Activated naive CD4-positive, alpha-beta T cell treated with anti-CD3 and anti-CD28 coated beads, Interleukin-2, amount 50 U/mL, for 16 hours (primary cell): Measurements from ENCODE around the gene ITGB1.

Experiments used
- DNase-seq: peaks from one replicate; pipeline ENCODE4 v3.0.0-alpha.2; 2020

ITGB1 gene

DNA sequence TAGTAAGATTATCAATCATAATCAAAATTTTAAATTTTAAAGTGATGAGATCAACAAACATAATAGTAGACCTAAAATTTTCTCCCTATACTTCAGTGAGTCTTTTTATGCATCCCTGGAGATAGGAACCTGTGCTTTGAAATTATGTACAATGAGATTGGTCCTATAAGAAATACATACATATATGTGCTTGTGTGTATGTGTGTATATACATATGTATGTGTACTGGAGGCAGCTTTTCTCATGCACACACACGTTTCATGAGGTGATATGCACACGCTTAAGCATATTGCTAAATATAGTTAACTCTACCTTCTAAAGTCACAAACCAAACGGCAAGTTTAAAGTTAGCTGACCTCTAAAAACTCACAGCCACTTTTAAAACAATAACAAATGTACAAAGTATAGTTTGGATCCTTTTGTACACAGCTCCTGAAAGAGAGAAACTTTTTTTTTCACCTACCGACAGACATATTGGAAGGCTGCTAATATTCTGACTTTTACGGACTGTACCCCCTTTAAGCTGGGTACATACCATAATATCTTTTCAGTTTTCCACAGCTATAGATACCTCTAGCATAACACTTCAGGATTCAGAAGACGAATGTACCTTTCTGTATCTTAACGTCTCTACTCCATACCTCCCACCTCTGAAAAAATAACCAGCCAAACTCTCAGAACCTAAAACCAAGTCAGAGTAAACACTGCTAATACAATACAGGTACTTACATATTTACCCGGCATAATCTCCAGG is 3.3 kb downstream of the ITGB1 start:
- no peak for DNase-seq

DNA sequence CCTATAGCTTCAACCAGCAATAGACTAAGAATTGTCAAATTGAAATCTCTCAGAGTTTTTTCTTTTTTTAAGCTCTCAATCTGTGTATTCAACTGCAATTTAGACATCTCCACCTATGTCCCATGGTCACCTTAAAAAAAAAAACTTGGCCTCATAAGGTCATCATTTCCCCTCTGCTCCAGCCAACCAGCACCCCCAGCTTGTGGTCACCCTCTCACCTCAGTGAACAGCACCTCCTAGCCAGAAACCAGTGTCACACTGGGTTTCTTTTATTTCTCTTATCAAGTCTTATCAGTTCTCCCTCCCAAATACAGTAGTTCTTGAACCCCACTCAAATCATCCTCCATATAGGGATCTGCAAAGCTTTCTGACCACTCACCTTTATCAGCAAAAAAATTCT is 4.0 kb downstream of the ITGB1 start:
- no peak for DNase-seq

- no peak for DNase-seq
Observed at GRCh38 chr10:32953277-32953927, 4.6 kb downstream of the ITGB1 start.

DNA sequence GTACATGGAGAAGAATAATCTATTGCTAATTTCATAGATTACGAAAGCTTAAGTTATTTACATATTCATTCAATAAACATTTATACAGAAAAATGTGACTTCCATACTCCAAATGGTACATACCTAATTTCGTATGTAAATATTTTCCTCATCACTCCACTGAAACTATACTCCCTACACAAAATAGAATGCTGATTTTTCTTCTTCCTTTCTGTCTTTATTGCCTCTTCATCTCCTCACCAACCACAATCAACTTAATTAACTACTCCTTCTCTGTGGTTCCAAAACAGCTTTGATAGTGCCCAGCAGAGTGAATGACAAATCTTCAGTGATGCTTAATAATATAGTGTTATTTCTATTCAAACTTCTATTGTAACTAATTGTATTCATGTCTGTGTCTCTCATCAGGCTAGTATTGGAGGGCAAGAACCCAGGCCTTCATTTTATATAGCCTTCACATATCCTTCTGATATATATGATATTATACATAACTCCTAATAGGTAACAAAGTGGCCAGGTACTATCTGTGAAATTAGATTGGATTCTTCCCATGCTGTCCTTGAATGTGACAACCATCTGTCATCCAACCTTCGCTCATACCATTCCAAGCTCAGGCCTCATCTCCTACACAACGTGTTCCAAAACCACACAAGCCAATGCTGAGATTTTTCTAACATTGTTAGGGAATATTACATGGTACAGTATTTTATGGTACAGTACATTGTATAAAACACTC is 5.3 kb downstream of the ITGB1 start:
- DNase-seq = no peak

DNA sequence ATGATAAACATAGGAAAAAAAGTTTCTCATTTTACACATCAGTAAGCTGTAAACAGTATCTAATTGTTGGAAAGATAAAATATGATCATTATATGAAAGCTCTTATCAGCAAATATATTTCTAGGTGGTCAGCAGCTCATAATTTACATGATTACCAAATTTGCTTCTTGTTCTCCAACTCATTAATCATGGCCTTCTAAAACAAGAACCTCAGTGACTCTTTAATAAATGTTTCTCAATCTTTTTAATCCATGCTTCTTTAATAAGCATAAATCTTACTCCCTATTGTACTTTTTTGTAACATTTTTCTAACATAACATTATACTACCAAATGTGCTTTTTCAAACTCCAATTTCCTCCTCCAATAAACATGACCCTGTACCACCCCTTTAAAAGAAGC is 5.9 kb downstream of the ITGB1 start:
- no peak for DNase-seq

DNA sequence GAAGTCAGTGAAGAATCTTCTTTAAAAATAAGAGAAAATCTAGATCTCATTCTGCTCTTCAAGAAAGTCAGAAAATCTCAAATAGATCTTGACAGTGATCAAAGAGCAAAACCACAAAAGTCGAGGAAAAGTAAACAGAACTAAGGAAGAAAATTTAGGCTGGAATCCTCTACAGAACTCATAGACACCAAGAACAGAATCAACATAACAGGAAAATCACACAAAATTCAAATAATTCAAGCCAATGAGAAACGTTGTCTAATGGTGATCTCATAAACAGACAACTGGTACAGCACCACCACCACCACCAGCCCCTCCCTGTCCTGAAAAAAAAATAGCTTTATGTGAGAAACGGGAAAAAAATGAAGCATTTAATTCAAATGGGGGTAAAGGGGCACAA is 6.9 kb downstream of the ITGB1 start:
- no peak for DNase-seq

- DNase-seq = no peak
Observed at GRCh38 chr10:32950591-32951108, 7.4 kb downstream of the ITGB1 start.

GRCh38 chr10:32949221-32949678 is 8.8 kb downstream of the ITGB1 start:
- DNase-seq = no peak

- no peak for DNase-seq
Observed at GRCh38 chr10:32948451-32948850, 9.6 kb downstream of the ITGB1 start.

GRCh38 chr10:32947586-32947985 is 10.4 kb downstream of the ITGB1 start:
- no peak for DNase-seq

GRCh38 chr10:32946108-32946507 is 11.9 kb downstream of the ITGB1 start:
- no peak for DNase-seq

- DNase-seq = no peak
Observed at GRCh38 chr10:32943854-32944661, 14.0 kb downstream of the ITGB1 start.

- DNase-seq = no peak
Observed at GRCh38 chr10:32943395-32943794, 14.6 kb downstream of the ITGB1 start.

DNA sequence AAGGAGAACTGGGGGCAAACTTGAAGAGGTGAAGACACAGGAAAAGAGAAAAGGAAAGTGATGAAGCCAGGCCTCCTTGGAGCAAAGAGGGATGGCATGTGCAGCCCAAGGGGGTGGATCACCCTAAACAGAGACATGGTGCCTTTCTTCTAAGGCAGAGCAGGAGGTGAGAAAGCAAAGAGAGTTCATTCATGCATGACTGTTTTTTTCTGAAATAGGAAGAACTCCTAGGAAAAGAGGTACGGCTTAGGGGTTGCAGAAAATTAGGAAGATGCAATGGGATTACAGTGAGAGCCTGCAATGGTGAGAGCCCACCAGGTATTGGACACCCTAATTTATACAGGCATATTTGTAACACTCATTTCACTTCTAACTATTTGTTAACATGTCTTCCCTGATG is 15.9 kb downstream of the ITGB1 start:
- DNase-seq = no peak

- no peak for DNase-seq
Observed at GRCh38 chr10:32941357-32941756, 16.7 kb downstream of the ITGB1 start.

DNA sequence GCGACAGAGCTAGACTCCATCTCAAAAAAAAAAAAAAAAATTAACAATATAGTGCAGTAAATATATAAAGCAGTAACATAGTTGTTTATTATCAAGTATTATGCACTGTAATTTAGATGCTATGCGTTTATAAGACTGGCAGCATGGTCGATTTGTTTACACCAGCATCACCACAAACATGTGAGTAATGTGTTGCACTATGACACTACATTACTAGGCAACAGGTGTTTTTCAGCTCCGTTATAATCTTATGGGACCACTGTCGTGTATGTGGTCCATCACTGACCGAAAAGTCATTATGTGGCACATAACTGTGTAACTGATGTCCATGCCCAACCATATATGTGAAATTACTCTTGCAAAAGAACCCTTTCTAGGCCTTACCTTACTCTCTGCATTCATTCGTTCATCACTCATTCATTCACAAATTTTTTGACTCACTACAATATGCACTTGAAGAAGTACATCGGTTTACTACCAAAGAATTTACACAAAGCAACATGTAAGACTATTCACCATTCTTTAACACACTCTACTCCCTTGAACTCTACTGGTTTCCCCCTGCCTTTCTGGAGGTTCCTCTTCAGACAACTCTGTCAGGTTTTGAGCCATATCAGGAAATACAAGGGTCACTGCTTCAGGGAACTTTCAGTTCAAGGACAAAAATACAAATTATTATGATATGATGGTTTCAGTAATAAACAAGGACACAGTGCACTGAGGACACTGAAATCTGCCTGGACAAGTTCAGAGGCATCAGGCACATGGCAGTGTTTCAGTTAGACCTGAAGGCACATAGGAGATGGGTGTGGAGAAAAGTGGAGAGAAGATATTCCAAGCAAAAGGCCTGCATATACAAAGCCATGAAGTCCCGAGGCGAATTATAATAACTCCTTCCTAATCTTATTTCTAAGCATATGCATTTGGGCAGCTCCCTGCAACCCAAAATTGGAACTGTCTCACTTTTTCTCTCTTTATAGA is 17.4 kb downstream of the ITGB1 start:
- no peak for DNase-seq

DNA sequence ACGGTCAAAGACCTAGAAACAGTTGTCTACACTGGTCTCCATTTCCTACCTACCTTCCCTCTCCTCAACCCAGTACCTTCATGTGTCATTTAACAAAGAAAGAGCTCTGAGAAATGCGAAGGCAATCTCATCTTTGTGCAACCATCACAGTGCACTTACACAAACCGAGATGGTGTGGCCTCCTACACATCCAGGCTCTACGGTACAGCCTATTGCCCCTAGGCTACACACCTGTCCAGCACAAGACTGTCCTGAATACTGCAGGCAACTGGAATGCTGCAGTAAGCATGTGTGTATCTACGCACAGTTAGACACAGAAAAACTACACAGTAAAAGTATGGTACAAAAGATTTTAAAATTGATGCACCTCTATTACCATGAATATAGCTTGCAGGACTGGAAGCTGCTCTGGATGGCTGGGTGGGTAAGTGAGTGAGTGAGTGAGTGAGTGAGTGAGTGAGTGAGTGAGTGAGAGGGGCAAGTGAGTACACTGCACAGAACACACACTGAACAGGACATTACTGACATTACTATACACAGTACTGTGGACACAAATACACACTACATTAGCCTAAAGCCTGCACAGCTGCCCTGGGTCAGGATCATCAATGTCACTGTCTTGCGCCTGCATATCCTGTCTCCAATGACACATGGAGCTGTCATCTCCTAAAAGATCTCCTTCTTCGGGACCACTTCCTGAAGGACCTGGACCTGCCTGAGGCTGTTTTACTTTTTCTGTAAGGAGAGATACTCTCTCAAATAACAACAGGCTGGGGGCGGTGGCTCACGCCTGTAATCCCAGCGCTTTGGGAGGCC is 18.5 kb downstream of the ITGB1 start:
- no peak for DNase-seq

DNA sequence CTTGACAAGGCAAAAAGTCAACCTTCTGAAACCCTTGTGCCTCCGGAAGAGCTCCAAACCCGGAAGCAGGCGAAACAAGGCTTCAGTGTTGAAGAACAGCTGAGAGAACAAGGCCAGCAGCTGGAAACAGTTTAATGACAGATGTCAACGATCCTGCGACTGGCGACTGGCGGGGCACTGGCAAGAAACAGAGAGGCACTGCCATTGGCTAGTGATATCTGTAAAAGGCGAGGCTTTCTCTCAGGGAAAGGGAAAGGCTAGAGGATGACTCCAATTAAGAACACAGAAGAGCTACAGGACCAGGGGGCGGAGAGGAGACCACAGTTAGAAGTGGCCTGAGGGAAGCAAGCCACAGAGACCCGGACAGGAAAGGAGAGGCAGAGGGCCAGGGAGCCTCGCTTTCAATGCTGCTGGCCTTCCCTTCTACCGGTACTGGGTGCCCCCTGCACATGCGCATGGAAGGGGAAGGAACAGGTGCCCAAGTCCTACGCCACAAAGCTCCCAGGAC is 19.4 kb downstream of the ITGB1 start:
- no peak for DNase-seq

GRCh38 chr10:32937911-32938424 is 20.1 kb downstream of the ITGB1 start:
- DNase-seq = no peak

- DNase-seq = no peak
Observed at GRCh38 chr10:32932225-32932729, 25.8 kb downstream of the ITGB1 start.
